ENCODE results near the gene IL19. TPM values are rescaled to one million over a fixed set of nuclear protein-coding genes. Genes with fewer than 3 reads are reported as not detected.

Gene IL19
- total RNA-seq, 1 experiment from 2014 or later = not detected

GRCh38 chr1:206872139-206872538 lies 101.6 kb downstream of the IL19 start:
- Histone ChIP-seq H3K36me3 (ENCODE audit: low read depth) (no peaks in the 10 kb centered on the region), H3K9me2 (ENCODE audit: insufficient read depth) (no peaks in the 10 kb centered on the region), H2AFZ (no peak overlapping the region), H4K20me1 (ENCODE audit: insufficient read depth) (no peaks in the 10 kb centered on the region), H3F3A (ENCODE audit: insufficient read depth, low read depth) (no peaks in the 10 kb centered on the region), H3K27ac (no peak overlapping the region), H3K79me2 (ENCODE audit: low read depth) (no peaks in the 10 kb centered on the region), H3K27me3 (ENCODE audit: insufficient read depth, low read depth) (peaks cover 6% of the 10 kb centered on the region; the same call in 1 of the 2 replicates), H3K9me3 (ENCODE audit: insufficient read depth, low read depth) (peaks cover 12% of the 10 kb centered on the region; the same call in 1 of the 2 replicates), H3K4me1 (replicated peaks; ENCODE audit: insufficient read depth) (no peaks in the 10 kb centered on the region), H3K4me2 (no peak overlapping the region), H3K4me3 (no peak overlapping the region)
- TF ChIP-seq EZH2 (IDR thresholded peaks at IDR 0.05; ENCODE audit: low read depth) = no peak
- TF ChIP-seq CTCF (conservative IDR thresholded peaks at IDR 0.05) = no peak
- CTCF ChIA-PET = interaction anchor here (0.9 kb wide), 1 partner anchor 62 kb away, joined by 3 read pairs; no protein-coding TSS in a partner anchor
- POLR2A ChIA-PET (ENCODE audit: unreplicated experiment) = interaction anchor here (0.6 kb wide), 1 partner anchor 34 kb away, joined by 3 read pairs; no protein-coding TSS in a partner anchor
- no TSS peak for BruUV-seq (replicated peaks)
- no peak for DNase-seq
- intact Hi-C loops (cut with micrococcal nuclease; ENCODE audit: unreplicated experiment) = no loop called here

DNA sequence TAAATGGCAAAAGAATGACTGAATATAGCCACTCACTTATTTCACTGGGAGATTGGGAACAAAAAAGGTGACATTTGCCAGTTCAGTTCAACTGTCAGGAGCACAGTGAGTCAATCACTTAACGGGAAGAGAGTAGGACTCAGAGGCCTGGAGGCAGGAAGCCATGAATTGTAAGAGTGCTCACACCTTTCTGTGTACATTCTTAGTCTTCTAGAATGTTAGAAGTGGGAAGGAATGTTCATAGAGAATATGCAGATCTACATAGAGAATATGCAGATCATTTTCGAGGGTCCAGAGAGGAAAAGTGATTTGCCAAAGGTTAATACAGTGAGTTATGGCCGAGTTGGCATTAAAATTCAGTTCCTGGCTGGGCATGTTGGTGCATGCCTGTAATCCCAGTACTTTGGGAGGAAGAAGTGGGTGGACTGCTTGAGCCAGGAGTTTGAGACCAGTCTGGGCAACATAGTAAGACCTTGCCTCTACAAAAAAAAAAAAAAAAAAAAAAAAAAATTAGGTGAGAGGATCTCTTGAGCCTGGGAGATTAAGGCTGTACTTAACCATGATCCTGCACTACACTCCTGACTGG lies 103.1 kb downstream of the IL19 start:
- no peaks in the 10 kb centered on the region for H4K20me1 ChIP-seq (ENCODE audit: insufficient read depth)
- ChIA-PET CTCF (no interaction called here), POLR2A (ENCODE audit: unreplicated experiment) (interaction anchor here (0.8 kb wide), 1 partner anchor 9 kb away, joined by 5 read pairs; no protein-coding TSS in a partner anchor)
- H2AFZ ChIP-seq = no peak overlapping the region
- peaks cover 24% of the 10 kb centered on the region; the same call in 1 of the 2 replicates for H3K9me3 ChIP-seq (ENCODE audit: insufficient read depth, low read depth)
- TF ChIP-seq CTCF (conservative IDR thresholded peaks at IDR 0.05) = no peak
- no peak for TF ChIP-seq EZH2 (IDR thresholded peaks at IDR 0.05; ENCODE audit: low read depth)
- H3F3A ChIP-seq (ENCODE audit: insufficient read depth, low read depth) = no peaks in the 10 kb centered on the region
- no peaks in the 10 kb centered on the region for H3K36me3 ChIP-seq (ENCODE audit: low read depth)
- no peaks in the 10 kb centered on the region for H3K27me3 ChIP-seq (ENCODE audit: insufficient read depth, low read depth)
- no peaks in the 10 kb centered on the region for H3K4me1 ChIP-seq (replicated peaks; ENCODE audit: insufficient read depth)
- H3K79me2 ChIP-seq (ENCODE audit: low read depth) = no peaks in the 10 kb centered on the region
- no peak overlapping the region for H3K4me2 ChIP-seq
- no peak for DNase-seq
- H3K4me3 ChIP-seq = no peak overlapping the region
- no TSS peak for BruUV-seq (replicated peaks)
- no peak overlapping the region for H3K27ac ChIP-seq
- H3K9me2 ChIP-seq (ENCODE audit: insufficient read depth) = no peaks in the 10 kb centered on the region
- intact Hi-C loops (cut with micrococcal nuclease; ENCODE audit: unreplicated experiment) = no loop called here

- H3K36me3 ChIP-seq (ENCODE audit: low read depth) = no peaks in the 10 kb centered on the region
- CTCF ChIA-PET = interaction anchor here (0.6 kb wide), 1 partner anchor 53 kb away, joined by 4 read pairs; no protein-coding TSS in a partner anchor
- H3K9me3 ChIP-seq (ENCODE audit: insufficient read depth, low read depth) = peaks cover 31% of the 10 kb centered on the region; the same call in 1 of the 2 replicates
- no peaks in the 10 kb centered on the region for H3K4me1 ChIP-seq (replicated peaks; ENCODE audit: insufficient read depth)
- intact Hi-C loops (cut with micrococcal nuclease; ENCODE audit: unreplicated experiment) = no loop called here
- POLR2A ChIA-PET (ENCODE audit: unreplicated experiment) = no interaction called here
- no peak for DNase-seq
- H3K9me2 ChIP-seq (ENCODE audit: insufficient read depth) = no peaks in the 10 kb centered on the region
- no peak overlapping the region for H2AFZ ChIP-seq
- no peak for TF ChIP-seq CTCF (conservative IDR thresholded peaks at IDR 0.05)
- TF ChIP-seq EZH2 (IDR thresholded peaks at IDR 0.05; ENCODE audit: low read depth) = no peak
- no peak overlapping the region for H3K27ac ChIP-seq
- H3K79me2 ChIP-seq (ENCODE audit: low read depth) = no peaks in the 10 kb centered on the region
- H3K4me2 ChIP-seq = no peak overlapping the region
- H3F3A ChIP-seq (ENCODE audit: insufficient read depth, low read depth) = no peaks in the 10 kb centered on the region
- no peaks in the 10 kb centered on the region for H4K20me1 ChIP-seq (ENCODE audit: insufficient read depth)
- no peaks in the 10 kb centered on the region for H3K27me3 ChIP-seq (ENCODE audit: insufficient read depth, low read depth)
- no peak overlapping the region for H3K4me3 ChIP-seq
- no TSS peak for BruUV-seq (replicated peaks)
These were observed 105.3 kb downstream of the IL19 start for GRCh38 chr1:206875752-206876377.
